Left ventricle myocardium inferior (tissue), 1 donor: ENCODE measurements around the gene ERVMER34-1. TPM values are rescaled to one million over a fixed set of nuclear protein-coding genes. Genes with fewer than 3 reads are reported as not detected.
A peak's percentile ranks its signal among the peaks of the same experiment; 100 is the strongest.

ENCODE experiments used
- DNase-seq: peaks from one replicate; pipeline ENCODE4 v3.0.0-alpha.2; 2020
- H3K27ac ChIP-seq: fragments of 200-600 bp; replicated peaks from 2 replicates; pipeline ENCODE4 v1.8.0; 2021
- H3K27me3 ChIP-seq: fragments of 200-600 bp; 2 replicates; pipeline ENCODE4 v1.8.0; 2021; ENCODE audit warnings: low read depth
- H3K36me3 ChIP-seq: fragments of 200-600 bp; 2 replicates; pipeline ENCODE4 v1.8.0; 2021
- H3K4me1 ChIP-seq: fragments of 200-600 bp; 2 replicates; pipeline ENCODE4 v1.8.0; 2021
- H3K4me3 ChIP-seq: fragments of 200-600 bp; 2 replicates; pipeline ENCODE4 v1.8.0; 2021; ENCODE audit warnings: mild to moderate bottlenecking, moderate library complexity
- H3K9me3 ChIP-seq: fragments of 200-600 bp; replicated peaks from 2 replicates; pipeline ENCODE4 v1.8.0; 2021
- CTCF ChIP-seq: fragments of 200-600 bp; IDR thresholded peaks from 2 replicates; pipeline ENCODE4 v1.8.0; 2021; ENCODE audit warnings: antibody characterized with exemption, mild to moderate bottlenecking, borderline replicate concordance
- intact Hi-C: fragments of 100-400 bp; cut with micrococcal nuclease; formaldehyde crosslinking; loops from one replicate; pipeline ENCODE4 v1.11.0; 2022
- total RNA-seq: library from RNA; stranded (reverse); fragmentation: NEBNext Ultra II Directional; extraction: Animal tissue kit (Norgen Biotek cat#: 25700); gene quantifications from one replicate; pipeline ENCODE4 v1.2.1, GENCODE V29; 2021
- donor health status: DM: no; HTN: yes; CAD: no; lungs with severe emphysema.

Gene ERVMER34-1
- total RNA-seq, 1 donor from 2014 or later: 3.9 TPM

GRCh38 chr4:52718123-52718522, 33.1 kb downstream of the ERVMER34-1 start:
- H3K27me3 ChIP-seq: no peaks in the 10 kb centered on the region
- DNase-seq: no peak
- intact Hi-C loops: no loop called here
- H3K27ac ChIP-seq: no peak overlapping the region
- H3K9me3 ChIP-seq: no peaks in the 10 kb centered on the region
- H3K4me3 ChIP-seq: no peak overlapping the region
- peaks cover 46% of the 10 kb centered on the region for H3K4me1 ChIP-seq
- peaks cover 34% of the 10 kb centered on the region for H3K36me3 ChIP-seq
- no peak for TF ChIP-seq CTCF

GRCh38 chr4:52716364-52717151, 34.7 kb downstream of the ERVMER34-1 start:
- no peaks in the 10 kb centered on the region for H3K27me3 ChIP-seq
- H3K4me3 ChIP-seq: no peak overlapping the region
- peak overlapping the region; percentile 15 for H3K27ac ChIP-seq
- no peaks in the 10 kb centered on the region for H3K9me3 ChIP-seq
- TF ChIP-seq CTCF: no peak
- no peak for DNase-seq
- intact Hi-C loops: no loop called here
- H3K36me3 ChIP-seq: peaks cover 34% of the 10 kb centered on the region
- peaks cover 45% of the 10 kb centered on the region for H3K4me1 ChIP-seq

GRCh38 chr4:52715914-52716313, 35.3 kb downstream of the ERVMER34-1 start:
- no peak for TF ChIP-seq CTCF
- Histone ChIP-seq H3K36me3 (peaks cover 34% of the 10 kb centered on the region), H3K4me1 (peaks cover 40% of the 10 kb centered on the region), H3K4me3 (no peak overlapping the region), H3K27ac (peak overlapping the region; percentile 15), H3K9me3 (no peaks in the 10 kb centered on the region), H3K27me3 (no peaks in the 10 kb centered on the region)
- intact Hi-C loops: no loop called here
- DNase-seq: no peak

DNA sequence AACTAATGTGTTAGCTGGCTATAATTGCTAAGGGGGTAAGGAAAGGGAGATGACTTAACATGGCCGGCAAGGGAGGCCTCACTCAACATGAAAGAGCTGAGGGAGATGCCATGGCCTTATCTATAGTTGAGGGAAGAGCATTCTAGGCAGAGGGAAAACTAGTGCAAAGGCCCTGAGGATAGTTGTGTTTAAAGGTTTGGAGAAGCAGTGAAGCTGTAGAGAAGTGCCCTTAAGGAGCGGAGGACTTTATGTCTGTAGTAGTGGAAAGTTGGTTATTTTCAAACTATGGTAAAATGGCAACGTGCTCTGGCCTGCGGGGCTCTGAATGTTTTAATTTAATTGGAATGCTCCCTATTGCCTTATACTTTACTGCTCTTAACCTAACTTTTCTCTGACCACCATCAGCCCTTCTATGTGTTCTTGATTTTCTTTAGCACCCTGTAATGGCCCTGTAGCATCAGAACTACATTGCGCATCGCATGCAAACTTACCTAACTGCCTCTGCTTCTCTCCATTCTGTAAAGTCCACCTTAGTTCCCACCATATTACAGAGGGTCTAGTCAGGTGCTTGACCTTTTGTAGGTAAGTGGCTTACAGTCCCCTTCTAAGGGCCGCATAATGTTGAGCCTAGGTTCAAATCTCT, 35.8 kb downstream of the ERVMER34-1 start:
- peaks cover 31% of the 10 kb centered on the region for H3K36me3 ChIP-seq

More for the DNA sequence above, 35.8 kb downstream of the ERVMER34-1 start:
- Histone ChIP-seq H3K27me3 (no peaks in the 10 kb centered on the region), H3K9me3 (no peaks in the 10 kb centered on the region), H3K4me1 (peaks cover 40% of the 10 kb centered on the region), H3K27ac (peak overlapping the region; percentile 98), H3K4me3 (peak overlapping the region; percentile 98)
- intact Hi-C loops: no loop called here
- DNase-seq: no peak
- TF ChIP-seq CTCF: no peak
